Keratinocyte (primary cell): ENCODE measurements around the gene HNRNPD.

Experiments used
- EZH2 ChIP-seq: IDR thresholded peaks from one replicate; pipeline ENCODE4 v1.6.1; 2012; ENCODE audit warnings: inconsistent platforms, mild to moderate bottlenecking, low read length, moderate library complexity
- TF ChIP-seq, protein P1 (sequence below), 3 experiments: IDR thresholded peaks in 1 of 3; conservative IDR thresholded peaks in 1 of 3; optimal IDR thresholded peaks in 1 of 3; 2 replicates in 2 of 3; 3 replicates in 1 of 3; pipeline versions ENCODE3 to v1.5.1; 2011; ENCODE audit warnings: low read length in 3 of 3, mild to moderate bottlenecking in 3 of 3, moderate library complexity in 2 of 3, control low read depth in 1 of 3, inconsistent platforms in 1 of 3; ENCODE audit not compliant: insufficient read depth in 2 of 3; ENCODE audit errors: extremely low read depth in 1 of 3

DNA sequence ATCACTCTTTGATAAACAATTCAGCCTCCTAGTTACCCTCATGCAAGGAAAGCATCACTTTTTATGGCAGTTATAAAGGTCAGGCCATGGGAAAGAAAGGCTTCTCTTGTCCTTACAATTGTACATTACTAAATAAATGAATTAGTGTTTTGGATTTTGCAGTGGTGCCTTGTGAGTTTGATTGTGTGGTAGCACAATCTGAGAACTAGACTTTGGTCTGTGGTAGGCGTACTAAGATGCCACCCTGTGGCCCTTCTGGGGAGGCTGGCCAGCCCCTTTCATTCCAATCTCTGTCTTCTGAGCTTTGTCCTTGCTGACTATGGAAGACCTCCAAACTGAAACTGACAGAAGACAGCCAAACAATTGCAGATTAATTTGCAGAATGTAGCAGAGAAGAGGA lies 14.6 kb upstream of the HNRNPD start:
- TF ChIP-seq, protein P1, sequence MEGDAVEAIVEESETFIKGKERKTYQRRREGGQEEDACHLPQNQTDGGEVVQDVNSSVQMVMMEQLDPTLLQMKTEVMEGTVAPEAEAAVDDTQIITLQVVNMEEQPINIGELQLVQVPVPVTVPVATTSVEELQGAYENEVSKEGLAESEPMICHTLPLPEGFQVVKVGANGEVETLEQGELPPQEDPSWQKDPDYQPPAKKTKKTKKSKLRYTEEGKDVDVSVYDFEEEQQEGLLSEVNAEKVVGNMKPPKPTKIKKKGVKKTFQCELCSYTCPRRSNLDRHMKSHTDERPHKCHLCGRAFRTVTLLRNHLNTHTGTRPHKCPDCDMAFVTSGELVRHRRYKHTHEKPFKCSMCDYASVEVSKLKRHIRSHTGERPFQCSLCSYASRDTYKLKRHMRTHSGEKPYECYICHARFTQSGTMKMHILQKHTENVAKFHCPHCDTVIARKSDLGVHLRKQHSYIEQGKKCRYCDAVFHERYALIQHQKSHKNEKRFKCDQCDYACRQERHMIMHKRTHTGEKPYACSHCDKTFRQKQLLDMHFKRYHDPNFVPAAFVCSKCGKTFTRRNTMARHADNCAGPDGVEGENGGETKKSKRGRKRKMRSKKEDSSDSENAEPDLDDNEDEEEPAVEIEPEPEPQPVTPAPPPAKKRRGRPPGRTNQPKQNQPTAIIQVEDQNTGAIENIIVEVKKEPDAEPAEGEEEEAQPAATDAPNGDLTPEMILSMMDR (optimal IDR thresholded peaks at IDR 0.05 in 1 of 3, IDR thresholded peaks at IDR 0.05 in 1 of 3, conservative IDR thresholded peaks at IDR 0.05 in 1 of 3; ENCODE audit: extremely low read depth in 1 of 3, insufficient read depth in 2 of 3, low read length in 3 of 3): peak in 1 of 3 experiments; percentile 9
- no peak for TF ChIP-seq EZH2
